ENCODE results near the gene RIPOR3.

DNA sequence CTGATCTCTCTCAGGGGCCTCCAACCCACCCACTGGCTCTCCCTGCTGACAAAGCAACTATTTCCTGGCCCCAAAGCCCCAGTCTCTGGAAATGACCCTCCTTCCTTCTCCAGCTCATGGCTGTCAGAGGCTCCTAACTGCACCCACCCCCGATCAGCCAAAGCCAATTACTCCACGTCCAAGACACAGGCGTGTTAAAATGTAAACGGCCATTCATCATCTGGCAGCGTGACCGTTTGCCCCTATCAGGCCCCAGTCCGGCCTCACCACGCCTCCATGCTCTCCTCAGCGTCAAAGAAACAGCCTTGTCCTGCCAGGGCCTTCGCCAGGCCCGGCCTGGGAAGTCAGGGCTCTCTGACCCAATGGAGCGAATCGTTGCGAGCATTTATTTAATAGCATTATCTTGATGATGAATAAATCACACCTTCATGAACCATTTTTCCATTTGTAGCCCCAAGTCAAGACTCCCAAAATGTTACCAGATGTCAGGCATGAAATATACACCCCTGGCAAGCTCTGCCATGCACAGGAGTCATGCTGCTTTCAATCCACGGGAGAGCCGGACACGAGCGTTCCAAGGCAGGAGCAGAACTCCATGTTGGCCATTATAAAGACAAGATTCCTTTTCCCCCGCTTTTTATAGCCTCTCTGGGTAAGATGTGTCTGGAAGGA, 17.7 kb downstream of the RIPOR3 start:
- no peak for TF ChIP-seq GATA2 (CRISPR knock-in tag; IDR thresholded peaks at IDR 0.05)
- TF ChIP-seq CTCF (IDR thresholded peaks at IDR 0.05): no peak
- TF ChIP-seq NFIC (IDR thresholded peaks at IDR 0.05; ENCODE audit: borderline replicate concordance): no peak
- no peak for TF ChIP-seq POLR2AphosphoS5 (IDR thresholded peaks at IDR 0.05; ENCODE audit: low read depth, low read length)
- no peak for TF ChIP-seq YY1 (IDR thresholded peaks at IDR 0.05; ENCODE audit: low read depth)
- TF ChIP-seq JUND (IDR thresholded peaks at IDR 0.05): no peak
- TF ChIP-seq FOSL2 (IDR thresholded peaks at IDR 0.05; ENCODE audit: borderline replicate concordance, low read depth): no peak
- no peak for TF ChIP-seq RFX5 (IDR thresholded peaks at IDR 0.05; ENCODE audit: low read length)
- TF ChIP-seq, protein P1, sequence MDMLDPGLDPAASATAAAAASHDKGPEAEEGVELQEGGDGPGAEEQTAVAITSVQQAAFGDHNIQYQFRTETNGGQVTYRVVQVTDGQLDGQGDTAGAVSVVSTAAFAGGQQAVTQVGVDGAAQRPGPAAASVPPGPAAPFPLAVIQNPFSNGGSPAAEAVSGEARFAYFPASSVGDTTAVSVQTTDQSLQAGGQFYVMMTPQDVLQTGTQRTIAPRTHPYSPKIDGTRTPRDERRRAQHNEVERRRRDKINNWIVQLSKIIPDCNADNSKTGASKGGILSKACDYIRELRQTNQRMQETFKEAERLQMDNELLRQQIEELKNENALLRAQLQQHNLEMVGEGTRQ (IDR thresholded peaks at IDR 0.05; ENCODE audit: borderline replicate concordance, low read depth, low read length): no peak
- TF ChIP-seq SIN3A (IDR thresholded peaks at IDR 0.05; ENCODE audit: borderline replicate concordance, low read depth, low read length): no peak
- TF ChIP-seq TCF12 (IDR thresholded peaks at IDR 0.05): no peak
- no peak for TF ChIP-seq PBX3 (IDR thresholded peaks at IDR 0.05)
- no peak for TF ChIP-seq MAX (IDR thresholded peaks at IDR 0.05; ENCODE audit: low read depth)

All from SK-N-SH (cell line).